H54 (cell line): Measurements from ENCODE around the gene MRTFA.
"Not testable (repeated sequence)": the region's sequence is repeated elsewhere in the genome, so short reads cannot be mapped to it uniquely, and the experiment has no call there.

Experiments used
- DNase-seq: peaks from one replicate; pipeline ENCODE4 v3.0.0; 2011; ENCODE audit warnings: low spot score, mixed read lengths; ENCODE audit not compliant: insufficient read length
- FAIRE-seq: peaks from 3 replicates; lab custom pipeline; 2011; peaks lifted over from hg19 to GRCh38; lab: Jason Lieb, UNC
- POLR2A ChIP-seq: IDR thresholded peaks from 2 replicates; pipeline ENCODE4 v1.6.1; 2011; ENCODE audit warnings: low read depth, mild to moderate bottlenecking, low read length

MRTFA gene

GRCh38 chr22:40586781-40587180, 49.7 kb downstream of the MRTFA start:
- no peak for TF ChIP-seq POLR2A
- FAIRE-seq: no peak
- no peak for DNase-seq

DNA sequence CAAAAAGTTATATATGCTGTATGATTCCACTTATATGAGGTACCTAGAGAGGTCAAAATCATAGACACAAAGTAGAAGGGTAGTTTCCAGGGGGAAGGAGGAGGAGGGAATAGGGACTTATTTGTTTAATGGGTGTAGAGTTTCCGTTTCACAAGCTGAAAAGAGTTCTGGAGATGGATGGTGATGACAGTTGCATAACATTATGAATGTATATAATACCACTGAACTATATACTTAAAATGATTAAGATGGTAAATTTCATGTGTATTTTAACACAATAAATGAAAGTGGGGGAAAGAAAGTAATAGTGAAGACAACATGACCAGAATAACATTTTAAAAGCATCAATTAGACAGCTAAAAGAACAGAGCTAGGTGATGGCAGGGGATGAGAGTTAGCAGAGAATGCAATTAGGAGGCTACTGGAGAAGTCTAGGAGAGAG, 51.2 kb downstream of the MRTFA start:
- no peak for TF ChIP-seq POLR2A
- DNase-seq: no peak
- FAIRE-seq: no peak

GRCh38 chr22:40584766-40585165, 51.8 kb downstream of the MRTFA start:
- FAIRE-seq, DNase-seq: not testable (repeated sequence)

DNA sequence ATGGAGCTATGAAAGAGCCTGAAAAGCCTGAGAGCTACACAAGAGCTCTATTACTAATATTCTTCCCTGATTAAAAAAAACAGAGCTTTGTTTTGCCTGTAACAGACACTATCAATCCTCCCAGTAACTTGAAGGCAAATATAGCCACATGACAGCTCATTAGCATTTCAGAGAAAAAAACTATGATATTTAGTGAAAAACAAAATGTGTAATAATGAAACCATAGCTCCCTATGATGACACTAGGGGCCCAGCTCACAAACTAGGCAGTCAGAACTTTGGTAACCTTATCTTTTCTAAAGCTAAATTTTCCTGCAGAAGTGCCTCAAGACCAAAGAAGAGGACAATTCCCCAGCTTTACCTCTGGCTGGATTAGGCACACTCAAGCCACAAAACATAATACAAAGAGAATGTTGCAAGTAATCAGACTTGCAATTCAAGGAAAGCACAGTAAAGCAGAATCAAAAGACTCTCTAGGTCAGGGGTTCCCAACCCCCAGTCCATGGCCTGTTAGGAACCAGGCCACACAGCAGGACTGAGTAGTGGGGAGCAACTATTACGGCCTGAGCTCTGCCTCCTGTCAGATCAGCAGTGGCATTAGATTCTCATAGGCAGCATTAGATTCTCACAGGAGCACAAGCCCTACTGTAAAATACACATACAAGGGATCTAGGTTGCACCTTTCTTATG, 53.3 kb downstream of the MRTFA start:
- DNase-seq (no peak), FAIRE-seq (no peak)
- TF ChIP-seq POLR2A: no peak

GRCh38 chr22:40582063-40582462, 54.5 kb downstream of the MRTFA start:
- FAIRE-seq: no peak

GRCh38 chr22:40580631-40581030, 55.9 kb downstream of the MRTFA start:
- FAIRE-seq (no peak), DNase-seq (no peak)
- TF ChIP-seq POLR2A: no peak

More at GRCh38 chr22:40582063-40582462, 54.5 kb downstream of the MRTFA start:
- no peak for DNase-seq
- no peak for TF ChIP-seq POLR2A

DNA sequence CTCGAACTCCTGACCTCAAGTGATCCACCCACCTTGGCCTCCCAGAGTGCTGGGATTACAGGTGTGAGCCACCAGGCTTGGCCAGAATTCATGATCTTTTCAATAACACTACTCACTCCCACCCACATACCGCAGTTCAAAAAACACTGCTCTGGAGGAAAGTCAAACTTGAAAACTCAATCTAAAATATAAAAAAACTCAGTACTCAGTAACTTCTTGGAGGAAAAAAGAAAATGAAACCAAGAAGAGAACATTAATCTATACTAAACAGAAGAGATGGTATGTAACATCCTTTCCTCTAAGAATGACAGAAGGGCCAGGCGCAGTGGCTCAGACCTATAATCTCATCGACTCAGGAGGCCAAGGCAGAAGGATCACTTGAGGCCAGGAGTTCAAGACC, 58.3 kb downstream of the MRTFA start:
- FAIRE-seq: no peak
- DNase-seq: no peak
- TF ChIP-seq POLR2A: no peak

- DNase-seq: no peak
- no peak for FAIRE-seq
- no peak for TF ChIP-seq POLR2A
Observed at GRCh38 chr22:40572976-40573375, 63.5 kb downstream of the MRTFA start.

DNA sequence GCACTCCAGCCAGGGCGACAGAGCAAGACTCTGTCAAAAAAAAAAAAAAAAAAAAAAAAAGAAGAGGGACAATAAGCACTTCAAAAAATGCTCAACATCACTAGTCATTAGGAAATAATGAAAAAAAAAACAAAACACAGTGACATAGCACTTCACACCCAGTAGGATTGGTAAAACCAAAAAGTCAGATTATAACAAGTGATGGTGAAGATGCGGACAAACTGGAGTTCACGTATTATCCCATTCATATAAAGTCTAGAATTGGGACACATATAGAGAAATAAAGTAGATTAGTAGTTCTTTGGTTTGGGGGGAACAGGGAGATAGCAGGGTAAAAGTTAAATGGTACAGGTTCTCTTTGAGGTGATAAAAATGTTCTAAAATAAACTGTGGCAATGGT, 64.6 kb downstream of the MRTFA start:
- no peak for DNase-seq
- FAIRE-seq: no peak
- TF ChIP-seq POLR2A: no peak

GRCh38 chr22:40567626-40568328, 68.7 kb downstream of the MRTFA start:
- TF ChIP-seq POLR2A: no peak
- DNase-seq (no peak), FAIRE-seq (no peak)

GRCh38 chr22:40567106-40567505, 69.4 kb downstream of the MRTFA start:
- no peak for DNase-seq
- TF ChIP-seq POLR2A: no peak
- no peak for FAIRE-seq

DNA sequence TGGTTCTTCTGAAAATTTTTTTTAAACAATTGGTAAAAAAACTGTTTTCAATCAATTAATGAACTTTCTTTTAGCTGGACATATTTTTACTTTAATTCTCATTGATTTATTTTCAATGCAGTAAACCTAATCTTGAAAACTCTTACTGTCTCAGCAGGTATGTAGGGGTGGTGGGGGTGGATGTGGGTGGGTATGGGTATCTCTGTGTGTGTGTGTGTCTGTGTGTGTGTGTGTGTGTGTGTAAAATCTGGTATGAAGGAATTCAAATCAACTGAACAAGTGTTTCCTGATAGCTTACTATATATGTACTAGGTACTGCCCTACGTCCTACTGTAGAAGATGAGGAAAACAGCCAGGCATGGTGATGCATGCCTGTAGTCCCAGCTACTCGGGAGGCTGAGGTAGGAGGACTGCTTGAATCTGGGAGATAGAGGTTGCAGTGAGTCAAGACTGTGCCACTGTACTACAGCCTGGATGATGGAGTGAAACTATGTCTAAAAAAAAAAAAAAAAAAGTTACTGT, 75.5 kb downstream of the MRTFA start:
- DNase-seq (no peak), FAIRE-seq (no peak)
- TF ChIP-seq POLR2A: no peak

DNA sequence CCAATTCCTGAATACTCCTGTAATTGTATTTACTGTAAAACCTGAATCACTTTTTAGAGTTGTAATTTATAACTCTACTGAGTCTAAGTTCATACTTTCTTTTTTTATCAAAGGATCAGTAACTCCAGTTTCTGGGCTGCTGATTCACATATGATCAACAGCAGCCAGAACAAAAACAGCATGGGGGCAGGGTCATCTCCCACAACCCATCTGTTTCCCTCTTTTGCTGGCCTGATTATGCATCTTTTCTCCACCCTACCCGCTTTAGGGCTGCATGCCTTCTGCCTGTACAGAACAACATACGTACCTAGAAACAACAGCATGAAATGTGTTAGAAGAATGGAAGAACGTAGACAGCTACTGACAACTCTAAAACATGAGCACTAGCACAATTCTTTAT, 76.0 kb downstream of the MRTFA start:
- no peak for DNase-seq
- FAIRE-seq: no peak
- TF ChIP-seq POLR2A: no peak

DNA sequence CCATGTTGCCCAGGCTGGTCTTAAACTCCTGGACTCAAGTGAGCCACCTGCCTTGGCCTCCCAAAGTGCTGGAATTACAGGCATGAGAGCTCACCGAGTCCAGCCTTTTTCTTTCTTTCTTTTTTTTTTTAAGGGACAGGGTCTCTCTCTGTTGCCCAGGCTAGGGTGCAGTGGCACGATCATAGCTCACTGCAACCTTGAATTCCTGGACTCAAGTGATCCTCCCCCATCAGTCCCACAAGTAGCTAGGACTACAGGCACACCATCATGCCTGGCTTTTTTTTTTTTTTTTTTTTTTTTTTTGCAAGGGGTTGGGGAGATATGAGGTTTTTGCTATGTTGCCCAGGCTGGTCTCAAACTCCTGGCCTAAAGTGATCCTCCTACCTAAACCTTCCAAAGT, 78.5 kb downstream of the MRTFA start:
- no peak for TF ChIP-seq POLR2A

GRCh38 chr22:40556641-40557040, 79.9 kb downstream of the MRTFA start:
- no peak for TF ChIP-seq POLR2A
- no peak for DNase-seq
- no peak for FAIRE-seq

More for the DNA sequence above, 78.5 kb downstream of the MRTFA start:
- DNase-seq: no peak
- no peak for FAIRE-seq

GRCh38 chr22:40554023-40554422, 82.5 kb downstream of the MRTFA start:
- not testable (repeated sequence) for FAIRE-seq, DNase-seq
